Right forelimb (tissue), 1 donor: Measurements from ENCODE around the gene DNAAF8.

Experiments
- DNase-seq: peaks from one replicate; pipeline ENCODE4 v3.0.0-alpha.2; 2018

DNAAF8 gene

DNA sequence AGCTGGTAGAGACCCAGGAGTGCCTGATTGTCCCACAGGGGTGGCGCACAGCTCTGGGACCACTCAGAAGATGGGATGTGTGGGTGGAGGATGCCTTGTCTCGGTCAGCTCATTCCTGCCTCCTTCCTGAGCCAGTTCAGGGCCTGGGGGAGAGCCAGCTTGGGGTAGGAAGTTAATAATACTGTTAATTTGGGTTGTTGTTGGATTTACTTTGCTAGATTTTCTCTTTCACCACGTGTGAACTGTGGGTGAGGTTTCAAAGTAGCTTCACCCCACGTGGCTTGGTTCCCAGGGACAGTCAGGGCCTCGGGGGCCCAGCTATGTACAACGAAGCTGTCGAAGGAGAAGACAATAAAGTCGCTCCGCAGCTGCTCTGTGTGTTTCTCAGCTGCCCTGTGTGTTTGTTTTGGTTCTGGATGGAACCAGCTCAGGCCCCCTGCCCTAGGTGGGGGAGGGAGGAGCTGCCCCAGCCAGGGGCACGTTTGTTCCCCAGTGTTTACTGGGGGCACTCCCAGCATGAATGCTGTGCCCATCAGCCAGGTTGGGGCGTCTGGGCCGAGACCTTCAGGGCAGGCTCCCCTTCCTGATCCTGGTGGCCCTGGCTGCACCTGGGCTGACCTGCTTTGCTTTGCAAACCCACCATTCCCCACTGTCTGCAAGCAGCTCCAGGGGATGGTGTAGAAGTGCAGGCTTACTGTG lies 38.7 kb upstream of the DNAAF8 start:
- peak; percentile 40 for DNase-seq

DNA sequence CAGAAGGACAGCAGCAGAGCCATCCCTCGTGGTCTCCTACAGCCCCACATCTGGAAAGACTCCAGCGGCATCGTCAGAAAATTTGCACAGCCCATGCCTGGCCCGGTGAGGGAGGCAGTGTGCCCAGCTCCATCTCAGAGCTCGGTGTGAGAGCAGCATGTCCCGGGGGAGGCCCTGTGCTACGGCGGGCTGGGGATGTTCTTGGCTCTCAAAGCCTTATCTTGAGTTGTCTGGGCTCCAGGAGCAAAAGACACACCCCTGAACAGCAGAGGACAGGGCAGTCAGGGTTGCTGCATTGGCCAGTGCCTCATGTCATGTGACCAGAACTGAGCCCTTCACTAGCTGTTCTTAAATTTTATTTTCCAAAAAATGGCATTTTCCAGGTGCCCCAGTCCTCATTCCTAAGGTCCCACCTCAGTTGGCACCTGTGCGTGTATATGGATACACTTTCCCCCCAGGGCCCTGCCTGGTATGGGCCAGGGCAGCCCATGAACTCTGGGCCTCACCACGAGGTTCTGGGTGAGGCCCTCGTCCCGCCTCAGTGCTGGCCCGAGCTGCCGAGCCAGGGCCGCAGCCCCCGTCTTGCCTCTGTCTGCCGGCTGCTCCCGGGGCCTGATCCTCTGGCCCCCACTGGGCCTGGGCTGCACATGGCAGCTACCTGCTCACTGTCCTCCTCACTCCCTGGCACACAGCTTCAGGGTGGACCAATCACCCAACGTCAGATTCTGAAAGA lies 38.0 kb upstream of the DNAAF8 start:
- peak; percentile 42 for DNase-seq

DNA sequence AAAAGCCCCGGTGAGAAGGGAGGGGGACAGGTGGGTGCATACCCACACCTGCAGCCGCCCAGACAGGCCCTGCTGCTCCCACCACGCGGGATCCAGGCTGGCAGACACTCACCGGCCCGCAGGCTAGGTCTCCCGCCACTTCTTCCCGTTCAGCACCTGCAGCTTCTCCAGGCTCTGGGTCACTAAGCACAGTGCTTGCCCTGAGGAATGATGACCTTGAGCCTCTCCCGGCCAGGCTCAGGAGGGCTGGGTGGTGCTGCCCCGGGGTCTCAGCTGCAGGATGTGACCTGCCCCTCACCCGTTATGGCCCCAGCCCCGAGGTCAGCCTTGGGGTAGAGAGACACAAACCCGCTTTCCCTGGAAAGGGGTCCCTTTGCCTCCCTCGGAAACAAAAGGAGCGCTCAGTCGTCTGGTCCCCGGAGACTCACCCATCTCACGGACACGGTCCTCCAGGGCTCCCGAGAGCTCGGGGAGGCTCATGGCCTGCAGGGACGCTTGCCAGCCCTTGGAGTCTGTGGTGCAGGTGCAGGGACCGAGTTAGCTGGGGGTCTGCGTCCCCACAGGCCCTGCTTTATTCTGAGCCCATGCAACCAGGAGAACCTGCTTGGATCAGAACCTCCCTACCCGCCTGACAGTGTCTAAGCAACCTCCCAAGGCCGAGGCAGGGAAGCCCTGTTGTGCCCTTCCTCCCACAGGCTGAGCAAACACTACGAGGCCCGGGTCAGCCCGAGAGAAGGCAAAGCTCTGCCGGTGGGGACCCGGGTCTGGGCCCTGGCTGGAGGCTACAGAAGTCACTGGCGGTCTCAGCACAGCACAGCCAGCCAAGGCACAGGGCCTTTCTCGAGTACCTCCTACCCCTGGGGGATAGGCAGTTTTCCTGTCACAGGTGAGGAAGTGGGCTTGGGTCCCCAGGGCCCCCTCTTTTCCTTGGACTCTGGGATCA lies 37.2 kb upstream of the DNAAF8 start:
- no peak for DNase-seq

DNA sequence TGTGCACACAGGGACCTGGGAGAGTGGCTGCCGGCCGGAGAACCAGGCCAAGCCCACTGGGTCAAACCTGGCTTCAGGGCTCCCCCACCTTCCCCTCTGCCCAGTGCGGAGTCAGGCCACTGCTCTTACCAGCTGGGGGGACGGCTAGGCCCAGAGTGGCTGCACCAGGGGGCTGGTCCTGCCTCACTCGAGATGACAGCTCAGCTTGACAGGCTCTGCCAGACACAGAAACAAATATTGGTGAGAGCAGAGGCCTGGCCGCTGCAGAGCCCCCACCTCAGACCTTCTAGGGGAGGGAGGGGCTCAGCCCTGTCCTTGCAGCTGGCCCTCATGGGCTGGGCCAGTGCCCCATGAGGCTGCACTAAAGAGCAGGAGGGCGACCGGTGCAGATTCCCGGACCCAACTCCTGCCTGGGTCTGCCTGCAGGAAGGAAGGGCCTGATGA lies 36.5 kb upstream of the DNAAF8 start:
- DNase-seq = no peak

DNA sequence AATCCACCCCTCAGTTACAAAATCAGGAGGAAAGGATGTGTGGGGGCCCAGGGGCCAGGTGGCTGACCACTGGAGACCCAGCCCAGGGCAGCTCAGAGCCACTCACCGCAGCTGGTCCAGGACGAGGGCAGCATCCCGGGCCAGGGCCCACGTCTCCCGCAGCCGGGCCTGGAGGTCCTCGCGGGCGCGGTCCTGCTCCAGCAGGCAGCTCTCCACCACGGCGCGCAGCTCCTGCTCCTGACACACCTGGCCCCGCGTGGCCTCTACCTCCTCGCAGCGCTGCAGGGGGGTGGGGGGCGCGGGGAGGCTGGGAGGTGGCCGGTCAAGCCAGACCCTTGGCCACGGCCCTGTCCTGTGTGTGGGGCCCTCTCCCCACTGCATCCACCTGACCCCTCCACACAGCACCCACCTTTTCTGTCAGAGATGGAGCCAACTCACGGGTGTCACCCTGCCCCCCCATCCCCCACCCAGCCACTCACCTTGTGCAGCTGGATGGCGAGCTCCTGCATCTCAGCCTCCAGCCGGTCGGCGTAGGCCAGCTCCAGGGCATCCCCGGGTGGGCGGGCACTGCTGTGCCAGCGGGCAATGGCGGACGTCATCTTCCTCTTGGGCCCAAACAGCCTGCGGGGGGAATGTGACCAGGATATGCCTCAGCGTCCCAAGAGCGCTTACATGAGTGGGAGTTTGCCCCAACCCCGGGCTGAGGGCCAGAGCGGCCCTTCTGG lies 35.9 kb upstream of the DNAAF8 start:
- peak; percentile 37 for DNase-seq

DNA sequence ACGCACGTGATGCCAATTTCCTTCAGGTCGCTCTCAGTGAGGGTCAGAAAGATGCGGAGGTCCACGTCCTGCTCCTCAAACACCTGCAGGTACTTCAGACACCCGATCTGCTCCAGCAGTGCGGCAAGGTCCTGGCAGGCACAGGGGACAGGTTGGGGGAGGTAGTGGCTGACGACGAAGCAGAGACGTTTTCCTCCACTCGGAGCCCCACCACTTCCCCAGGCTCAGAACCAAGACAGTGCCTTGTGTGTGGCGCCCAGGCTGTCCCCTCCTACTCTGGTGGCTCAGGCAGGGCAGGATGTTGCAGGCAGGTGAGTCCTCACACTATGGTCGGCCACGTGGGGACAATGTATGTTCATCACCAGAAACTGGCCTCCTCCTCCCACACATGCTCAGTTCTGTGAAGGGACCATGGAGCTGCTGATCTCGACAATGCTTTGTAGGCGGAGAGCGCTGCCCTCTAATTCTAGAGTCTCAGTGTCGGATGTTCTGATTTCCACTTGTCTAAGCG lies 35.2 kb upstream of the DNAAF8 start:
- DNase-seq = no peak

DNA sequence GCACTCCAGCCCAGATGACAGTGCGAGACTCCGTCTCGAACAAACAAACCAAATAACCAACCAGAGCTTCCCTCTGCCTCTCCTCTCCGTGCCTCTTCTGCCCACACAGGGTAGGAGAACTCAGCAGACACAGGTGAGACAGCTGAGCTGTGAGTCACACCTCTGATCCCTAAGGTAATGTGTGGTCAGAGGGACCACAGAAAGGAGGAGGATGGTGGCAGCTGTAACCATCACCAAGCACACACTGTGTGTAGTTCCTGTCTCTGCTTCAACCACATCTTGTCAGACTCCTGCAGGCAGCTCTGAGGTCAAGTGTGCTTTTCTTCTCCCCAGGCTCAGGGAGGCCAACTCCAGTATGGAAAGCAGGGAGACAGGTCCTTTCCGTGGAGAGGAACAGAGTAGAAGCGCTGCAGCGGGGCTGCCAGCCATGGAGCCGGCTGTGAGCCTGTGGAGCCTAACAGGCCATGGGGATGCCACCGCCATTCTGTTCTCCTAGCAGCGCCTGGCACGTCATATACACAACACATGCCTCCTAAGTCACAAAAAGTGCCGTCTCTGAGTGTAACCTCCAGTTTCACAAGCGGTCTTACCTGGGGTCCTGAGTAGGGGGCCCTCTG lies 33.8 kb upstream of the DNAAF8 start:
- no peak for DNase-seq

DNA sequence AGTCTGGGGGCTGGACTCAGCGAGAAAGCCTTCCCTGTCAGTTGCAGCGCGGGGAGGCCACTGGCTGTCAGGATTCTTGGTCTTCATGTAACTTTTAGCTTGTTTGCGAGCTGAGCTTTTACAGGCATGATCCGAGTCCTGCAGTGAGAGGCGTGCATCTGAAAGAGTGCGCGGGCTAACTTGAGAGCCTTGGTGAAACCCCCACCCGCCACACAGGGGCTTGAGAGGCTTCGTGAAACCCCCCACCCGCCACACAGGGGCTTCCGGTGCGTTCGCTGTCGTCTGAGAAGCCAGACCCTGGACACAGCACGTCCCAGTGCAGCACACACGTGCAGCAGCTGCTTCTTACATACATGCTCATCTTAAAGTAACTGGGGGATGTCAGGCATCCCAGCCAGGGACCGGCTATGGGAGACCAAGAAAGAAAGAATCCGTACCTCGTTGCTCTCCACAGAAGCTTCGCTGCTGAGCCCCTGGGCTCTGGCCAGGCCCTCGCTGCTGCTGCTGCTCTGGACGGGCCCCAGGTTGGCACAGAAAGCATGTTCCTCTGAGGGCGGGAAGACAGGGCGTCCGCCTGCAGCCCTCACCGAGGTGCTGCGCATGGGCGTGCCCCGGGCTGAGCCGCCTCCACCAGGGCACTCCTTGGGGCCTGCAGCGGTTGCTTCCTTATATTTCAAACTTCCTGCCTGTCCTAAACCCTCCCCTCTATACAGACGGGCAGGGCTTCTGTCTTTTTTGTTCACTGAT lies 33.2 kb upstream of the DNAAF8 start:
- DNase-seq = no peak

DNA sequence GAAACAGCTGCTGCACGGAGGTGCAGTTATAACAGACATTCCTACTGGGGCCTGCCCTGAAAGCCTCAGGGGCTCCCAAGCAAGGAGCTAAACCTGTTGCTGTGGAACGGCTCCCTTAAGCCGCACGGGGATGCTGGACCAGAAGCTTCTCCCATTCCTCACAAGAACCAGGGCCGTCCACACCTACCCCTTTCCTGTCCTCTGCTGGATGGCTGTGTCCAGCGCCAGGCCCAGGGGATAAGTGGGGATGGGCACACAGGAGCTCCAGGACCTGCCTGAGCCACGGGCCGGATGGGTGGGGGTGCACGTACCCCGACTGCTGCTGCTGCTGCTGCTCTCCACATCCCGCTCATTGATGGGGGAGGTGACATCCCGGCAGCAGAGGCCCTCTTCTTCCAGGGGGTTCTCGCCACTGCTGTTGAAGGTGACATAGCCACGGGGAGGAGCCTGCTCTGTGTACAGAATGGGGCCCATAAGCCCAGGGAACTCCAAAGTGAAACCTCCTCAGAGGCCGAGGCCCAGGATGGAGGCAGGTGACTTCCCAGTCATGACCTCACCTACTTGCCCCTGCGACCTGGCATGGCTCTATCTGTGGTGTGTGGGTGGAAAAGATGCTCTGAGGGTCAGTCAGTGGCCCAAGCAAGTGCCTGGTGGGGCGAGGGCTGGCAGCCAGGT lies 32.4 kb upstream of the DNAAF8 start:
- DNase-seq = no peak

DNA sequence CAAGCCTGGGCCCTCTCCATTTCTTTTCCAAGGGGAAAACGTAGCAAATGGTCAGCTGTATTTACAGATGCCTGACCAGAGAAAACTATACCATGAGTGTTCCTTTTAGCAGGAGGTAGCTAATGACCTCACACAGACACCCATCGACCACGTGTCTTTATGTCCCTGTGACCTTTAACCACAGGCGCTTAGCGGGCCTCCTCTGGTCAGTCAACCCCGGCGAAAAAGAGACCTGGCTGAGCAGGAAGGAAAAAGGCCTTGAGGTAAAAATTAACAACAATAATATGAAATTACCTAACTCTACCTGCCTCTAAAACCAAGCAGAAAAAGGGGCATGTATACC lies 31.9 kb upstream of the DNAAF8 start:
- DNase-seq = no peak

DNA sequence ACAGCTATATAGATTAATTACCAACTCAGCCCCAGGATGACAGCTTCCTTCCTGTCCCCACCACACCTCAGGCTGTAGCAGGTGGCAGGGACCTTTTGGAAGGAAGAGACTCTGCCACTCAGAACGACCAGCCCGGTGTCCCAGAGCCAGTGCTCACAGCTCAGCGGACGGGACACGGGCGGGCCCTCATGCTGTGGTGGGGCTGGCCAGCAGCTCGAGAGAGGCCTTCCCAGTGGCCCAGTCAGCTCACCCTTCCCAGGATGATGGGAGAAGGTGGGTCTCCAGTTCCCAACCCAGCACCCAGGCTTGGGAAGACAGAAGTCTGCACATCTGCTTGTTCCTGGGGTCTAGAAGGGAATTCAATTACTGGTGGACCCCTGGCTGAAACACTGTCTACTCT lies 30.4 kb upstream of the DNAAF8 start:
- no peak for DNase-seq

DNA sequence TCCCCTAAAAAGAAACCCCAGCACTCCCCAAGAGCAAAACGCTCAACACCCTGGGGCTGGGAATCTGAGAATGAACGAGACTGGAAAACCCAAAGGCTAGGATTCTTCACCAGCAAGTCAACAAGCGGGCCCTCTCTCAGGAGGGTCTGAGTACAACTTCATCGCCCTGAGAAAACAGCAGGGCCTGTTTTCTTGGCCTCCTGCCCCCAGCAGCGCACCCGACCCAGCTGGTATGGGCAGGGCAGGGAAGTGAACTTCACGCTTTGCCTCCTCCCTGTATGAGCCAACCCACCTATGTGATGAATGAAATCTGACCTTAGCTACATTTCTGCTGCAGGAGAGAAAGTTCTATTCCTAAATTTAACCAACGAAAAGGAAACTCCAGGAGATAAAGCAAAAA lies 29.8 kb upstream of the DNAAF8 start:
- no peak for DNase-seq

DNA sequence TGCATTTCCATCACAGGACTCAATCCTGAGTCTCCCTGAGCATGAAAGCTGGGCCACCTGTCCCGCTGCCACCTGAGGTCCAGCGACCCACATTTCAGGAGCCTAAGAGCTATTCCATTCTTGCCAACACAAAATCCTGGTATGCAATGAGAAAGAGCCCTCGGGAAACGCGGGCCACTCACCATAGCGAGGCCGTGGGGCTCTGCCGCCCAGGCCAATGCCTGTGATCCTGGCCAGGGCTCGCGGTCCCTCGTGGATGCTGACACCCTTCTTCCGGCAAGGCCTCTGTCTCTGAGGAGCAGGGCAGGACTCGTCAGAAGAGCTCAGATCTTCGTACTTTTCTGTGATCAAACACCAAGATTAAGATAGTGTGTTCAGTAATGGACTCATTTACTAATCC lies 29.4 kb upstream of the DNAAF8 start:
- DNase-seq = no peak

DNA sequence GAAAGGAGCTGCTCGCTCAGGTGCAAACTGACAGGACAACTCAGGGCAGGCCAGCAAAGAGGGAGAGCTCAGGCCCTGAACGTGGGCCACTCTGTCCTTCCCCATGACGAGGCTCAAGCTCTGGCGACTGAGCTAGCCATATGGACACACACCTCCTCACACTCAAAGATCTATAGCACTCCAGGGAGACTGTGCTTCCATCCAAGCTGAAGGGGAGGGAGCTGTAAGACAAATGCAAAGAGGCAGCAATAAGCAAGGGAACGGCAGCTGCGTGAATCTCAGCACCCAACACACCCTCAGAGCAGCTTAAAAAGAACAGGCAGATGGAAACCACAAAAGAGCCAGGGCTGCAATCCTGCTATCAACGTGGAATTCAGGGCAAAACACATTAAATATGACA lies 27.5 kb upstream of the DNAAF8 start:
- no peak for DNase-seq

DNA sequence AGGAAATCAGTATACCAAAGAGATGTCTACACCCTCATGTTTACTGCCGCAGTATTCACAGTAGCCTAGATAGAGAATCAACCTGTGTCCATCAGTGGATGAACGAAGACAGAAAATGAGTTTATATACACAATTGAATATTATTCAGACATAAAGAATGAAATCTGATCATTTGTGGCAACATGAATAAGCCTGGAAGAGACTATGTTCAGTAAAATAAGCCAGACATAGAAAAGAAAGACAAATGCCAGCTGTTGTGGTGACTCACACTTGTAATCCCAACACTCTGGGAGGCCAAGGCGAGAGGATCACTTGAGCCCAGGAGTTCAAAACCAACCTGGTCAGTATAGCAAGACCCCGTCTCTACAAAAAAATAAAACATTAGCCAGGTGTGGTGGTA lies 24.9 kb upstream of the DNAAF8 start:
- DNase-seq = no peak

DNA sequence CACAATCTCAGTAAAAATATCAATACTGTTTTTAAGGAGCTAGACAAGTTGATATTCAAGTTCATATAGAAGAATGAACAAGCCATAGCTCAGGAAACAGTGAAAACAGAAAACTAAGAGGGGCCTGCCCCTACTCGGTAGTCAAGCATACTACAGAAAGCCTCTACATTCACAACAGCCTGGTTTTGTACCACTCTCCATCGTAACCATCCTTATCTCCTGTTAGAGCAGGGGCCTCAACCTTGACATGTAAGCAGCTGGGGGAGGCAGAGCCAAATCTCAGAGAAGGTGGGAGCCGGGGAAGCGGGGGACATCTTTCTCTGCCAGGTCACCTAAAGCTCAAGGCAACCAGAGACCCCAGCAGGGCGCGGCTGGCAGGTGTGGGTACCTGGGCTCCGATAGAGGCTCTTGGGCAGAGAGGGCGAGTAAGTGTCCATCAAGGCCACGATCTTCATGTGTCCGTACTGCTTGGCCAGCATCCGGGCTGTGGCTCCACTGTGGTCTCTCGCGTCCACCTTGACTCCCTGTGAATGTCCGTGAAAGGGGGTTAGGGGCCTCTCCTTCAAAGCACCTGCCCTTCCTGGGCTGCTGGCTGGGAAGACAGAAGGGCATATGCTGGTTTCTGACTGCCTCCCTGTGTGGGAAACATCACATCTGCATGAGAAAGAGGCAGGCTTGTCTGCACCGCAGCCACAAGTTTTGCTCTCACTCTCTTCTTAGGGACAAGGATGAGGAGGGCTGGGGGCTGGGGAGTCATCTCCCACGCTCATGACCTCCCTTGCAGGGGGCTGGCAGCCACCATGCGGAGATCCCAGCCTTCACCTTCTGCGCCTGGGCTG lies 20.5 kb upstream of the DNAAF8 start:
- no peak for DNase-seq

DNA sequence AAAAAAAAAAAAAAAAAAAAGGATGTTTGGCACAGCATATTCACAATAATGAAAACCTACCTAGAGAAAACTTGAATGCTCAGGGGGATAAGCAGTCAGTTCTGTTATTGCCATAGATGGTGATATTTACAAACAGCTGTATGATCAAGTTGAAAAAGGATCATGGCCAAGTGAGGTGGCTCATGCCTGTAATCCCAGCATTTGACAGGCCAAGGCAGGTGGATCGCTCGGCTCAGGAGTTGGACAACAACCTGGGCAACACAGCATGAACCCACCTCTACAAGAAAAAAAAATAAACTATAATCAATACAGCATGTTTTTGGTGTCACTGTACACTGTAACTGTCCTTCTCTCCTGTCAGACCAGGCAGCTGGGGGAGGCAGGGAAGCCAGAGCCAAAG lies 19.3 kb upstream of the DNAAF8 start:
- DNase-seq = no peak

DNA sequence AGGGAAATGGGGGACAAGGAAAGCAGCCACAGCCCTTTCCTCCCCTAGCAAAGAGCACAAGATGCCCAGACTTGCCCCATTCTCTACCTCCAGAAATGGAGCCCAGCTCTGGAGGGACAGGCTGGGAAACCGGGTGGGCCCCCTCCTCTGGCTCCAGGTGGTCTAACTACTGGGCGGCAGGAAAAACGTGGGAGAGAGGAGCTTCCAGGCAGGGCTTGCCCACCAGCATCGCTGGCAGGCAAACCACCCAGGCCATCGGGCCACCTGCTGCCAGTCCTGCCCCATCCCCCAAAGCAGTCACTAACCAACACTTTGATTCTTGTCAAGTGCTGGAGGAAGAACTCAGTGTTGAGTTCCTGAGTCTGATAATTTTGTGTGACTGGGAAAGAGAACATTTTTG lies 15.9 kb upstream of the DNAAF8 start:
- DNase-seq = no peak

DNA sequence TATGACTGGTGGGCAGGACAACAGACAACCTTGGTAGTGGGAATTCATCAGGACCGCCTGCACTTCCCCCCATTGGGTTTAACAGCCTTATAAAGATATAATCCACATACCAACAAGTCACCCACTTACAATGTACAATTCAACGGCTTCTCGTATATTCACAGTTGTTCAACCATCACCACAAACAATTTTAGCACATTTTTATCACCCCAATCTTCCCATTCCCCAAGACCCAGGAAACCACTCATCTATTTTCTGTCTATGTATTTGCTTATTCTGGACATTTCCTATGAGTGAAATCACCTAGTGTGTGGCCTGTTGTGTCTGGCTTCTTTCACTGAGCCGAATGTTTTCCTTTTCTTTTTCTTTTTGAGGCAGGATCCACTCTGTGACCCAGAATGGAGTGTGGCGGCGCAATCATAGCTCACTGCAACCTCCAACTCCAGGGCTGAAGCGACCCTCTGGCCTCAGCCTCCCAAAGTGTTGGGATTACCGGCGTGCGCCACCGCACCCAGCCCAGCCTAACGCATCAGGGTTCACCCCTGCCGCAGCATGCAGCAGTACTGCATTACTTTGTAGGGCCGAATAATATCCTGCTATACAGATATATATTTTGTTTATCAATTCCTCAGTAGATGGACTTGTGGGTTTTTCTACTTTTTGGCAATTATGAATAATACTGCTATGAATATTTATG lies 11.1 kb upstream of the DNAAF8 start:
- DNase-seq = no peak
